Epithelial cell of esophagus (primary cell): Measurements from ENCODE around the gene APBA2.

ENCODE experiments used
- DNase-seq: peaks from one replicate; pipeline ENCODE4 v3.0.0; 2010; ENCODE audit warnings: low read depth
- H3K4me3 ChIP-seq: 2 replicates; pipeline ENCODE4 v1.5.1; 2011; ENCODE audit warnings: mild to moderate bottlenecking, low read length, control low read depth
- CTCF ChIP-seq: IDR thresholded peaks from 2 replicates; pipeline ENCODE4 v1.5.1; 2011; ENCODE audit warnings: low read depth, mild to moderate bottlenecking, low read length, control low read depth, inconsistent platforms; ENCODE audit not compliant: insufficient read depth; ENCODE audit errors: missing control alignments

The APBA2 gene

GRCh38 chr15:28890711-28891495 is 5.1 kb downstream of the APBA2 start:
- TF ChIP-seq CTCF, result no peak
- no peak for DNase-seq
- no peak overlapping the region for H3K4me3 ChIP-seq

- H3K4me3 ChIP-seq, result no peak overlapping the region
Measured at GRCh38 chr15:28891588-28891987, 5.8 kb downstream of the APBA2 start.

GRCh38 chr15:28892789-28893610 is 7.2 kb downstream of the APBA2 start:
- no peak overlapping the region for H3K4me3 ChIP-seq
- DNase-seq, result peak; percentile 25
- TF ChIP-seq CTCF, result no peak

More at GRCh38 chr15:28891588-28891987, 5.8 kb downstream of the APBA2 start:
- TF ChIP-seq CTCF, result no peak
- DNase-seq, result no peak

GRCh38 chr15:28894631-28895030 is 8.9 kb downstream of the APBA2 start:
- DNase-seq, result no peak
- H3K4me3 ChIP-seq, result no peak overlapping the region
- no peak for TF ChIP-seq CTCF

- no peak overlapping the region for H3K4me3 ChIP-seq
- no peak for TF ChIP-seq CTCF
- no peak for DNase-seq
Measured at GRCh38 chr15:28895146-28895545, 9.4 kb downstream of the APBA2 start.

- DNase-seq, result no peak
- TF ChIP-seq CTCF, result no peak
- H3K4me3 ChIP-seq, result no peak overlapping the region
Measured at GRCh38 chr15:28895566-28895965, 9.8 kb downstream of the APBA2 start.
